GM08714 (cell line): ENCODE results near the gene IGFN1.

Experiments used
- H3K4me3 ChIP-seq: fragments of 200-500 bp; sonication (Bioruptor generic); 2 replicates; pipeline ENCODE4 v1.5.1; 2014; ENCODE audit warnings: mild to moderate bottlenecking, low read length, inconsistent platforms
- ZNF274 ChIP-seq: IDR thresholded peaks from 2 replicates; pipeline ENCODE4 v1.6.1; 2012; ENCODE audit warnings: mild to moderate bottlenecking, low read depth, low read length

Gene IGFN1

GRCh38 chr1:201190624-201191051 is at the start of gene IGFN1:
Gene IGFN1, plus strand, starts transcription at chr1:201190824. Its CDS starts 2,470 bp downstream, at chr1:201193294.
- no peak within 1 kb of the TSS for H3K4me3 ChIP-seq
- no peak for TF ChIP-seq ZNF274

- H3K4me3 ChIP-seq = no peak overlapping the region
- TF ChIP-seq ZNF274 = no peak
Measured at GRCh38 chr1:201140941-201141260, 49.7 kb upstream of the IGFN1 start.

GRCh38 chr1:201141418-201141817 is 49.2 kb upstream of the IGFN1 start:
- H3K4me3 ChIP-seq = no peak overlapping the region
- no peak for TF ChIP-seq ZNF274

GRCh38 chr1:201142011-201142848 is 48.4 kb upstream of the IGFN1 start:
- no peak overlapping the region for H3K4me3 ChIP-seq

GRCh38 chr1:201142849-201143725 is 47.5 kb upstream of the IGFN1 start:
- TF ChIP-seq ZNF274 = no peak
- H3K4me3 ChIP-seq = no peak overlapping the region

More at GRCh38 chr1:201142011-201142848, 48.4 kb upstream of the IGFN1 start:
- TF ChIP-seq ZNF274 = no peak

GRCh38 chr1:201143726-201144635 is 46.6 kb upstream of the IGFN1 start:
- no peak overlapping the region for H3K4me3 ChIP-seq
- TF ChIP-seq ZNF274 = no peak

- TF ChIP-seq ZNF274 = no peak
Measured at GRCh38 chr1:201144701-201145100, 45.9 kb upstream of the IGFN1 start.

GRCh38 chr1:201145132-201145531 is 45.5 kb upstream of the IGFN1 start:
- no peak for TF ChIP-seq ZNF274
- H3K4me3 ChIP-seq = no peak overlapping the region

More at GRCh38 chr1:201144701-201145100, 45.9 kb upstream of the IGFN1 start:
- no peak overlapping the region for H3K4me3 ChIP-seq

GRCh38 chr1:201145816-201146215 is 44.8 kb upstream of the IGFN1 start:
- H3K4me3 ChIP-seq = no peak overlapping the region
- no peak for TF ChIP-seq ZNF274

- no peak for TF ChIP-seq ZNF274
- no peak overlapping the region for H3K4me3 ChIP-seq
Measured at GRCh38 chr1:201146626-201147390, 43.8 kb upstream of the IGFN1 start.

GRCh38 chr1:201147396-201148015 is 43.1 kb upstream of the IGFN1 start:
- TF ChIP-seq ZNF274 = no peak

GRCh38 chr1:201149400-201149799 is 41.2 kb upstream of the IGFN1 start:
- TF ChIP-seq ZNF274 = no peak
- H3K4me3 ChIP-seq = no peak overlapping the region

More at GRCh38 chr1:201147396-201148015, 43.1 kb upstream of the IGFN1 start:
- no peak overlapping the region for H3K4me3 ChIP-seq
